HG03457 (cell line): ENCODE results near the gene AGBL1.
"Not testable (repeated sequence)": the region's sequence is repeated elsewhere in the genome, so short reads cannot be mapped to it uniquely, and the experiment has no call there.

Source experiments
- ATAC-seq: cut with Tn5 transposase; IDR thresholded peaks from one replicate; pipeline ENCODE4 v1.9.1; 2021; ENCODE audit warnings: moderate number of reproducible peaks; ENCODE audit not compliant: unreplicated experiment

The AGBL1 gene

GRCh38 chr15:87032295-87032694, 952.6 kb downstream of the AGBL1 start:
- no peak for ATAC-seq

GRCh38 chr15:87033056-87033455, 953.4 kb downstream of the AGBL1 start:
- ATAC-seq, result no peak

GRCh38 chr15:87034886-87035285, 955.2 kb downstream of the AGBL1 start:
- no peak for ATAC-seq

- no peak for ATAC-seq
These were observed 958.7 kb downstream of the AGBL1 start for GRCh38 chr15:87038404-87038803.

- ATAC-seq, result not testable (repeated sequence)
These were observed 962.9 kb downstream of the AGBL1 start for GRCh38 chr15:87042619-87043018.

- no peak for ATAC-seq
These were observed 966.1 kb downstream of the AGBL1 start for GRCh38 chr15:87045746-87046145.

GRCh38 chr15:87047203-87047965, 967.7 kb downstream of the AGBL1 start:
- ATAC-seq, result no peak
